ENCODE data around the gene NIM1K.
"Not testable (repeated sequence)": the region's sequence is repeated elsewhere in the genome, so short reads cannot be mapped to it uniquely, and the experiment has no call there.

NIM1K gene

GRCh38 chr5:43182421-43182820 is 9.6 kb upstream of the NIM1K start:
- DNase-seq (ENCODE audit: low read depth), result no peak
- TF ChIP-seq CTCF (IDR thresholded peaks at IDR 0.05; ENCODE audit: low read depth, low read length, missing control alignments), result no peak
- no peak overlapping the region for H3K4me3 ChIP-seq (ENCODE audit: low read depth, low read length)

- DNase-seq (ENCODE audit: low read depth); H3K4me3 ChIP-seq (ENCODE audit: low read depth, low read length): not testable (repeated sequence)
Observed at GRCh38 chr5:43183101-43183500, 8.9 kb upstream of the NIM1K start.

GRCh38 chr5:43190755-43191603 is 1.0 kb upstream of the NIM1K start:
- no peak for TF ChIP-seq CTCF (IDR thresholded peaks at IDR 0.05; ENCODE audit: low read depth, low read length, missing control alignments)
- no peak overlapping the region; the same call in 1 of the 2 replicates for H3K4me3 ChIP-seq (ENCODE audit: low read depth, low read length)
- no peak for DNase-seq (ENCODE audit: low read depth)

- DNase-seq (ENCODE audit: low read depth), result no peak
- H3K4me3 ChIP-seq (ENCODE audit: low read depth, low read length), result peak overlapping the region; percentile 62
- TF ChIP-seq CTCF (IDR thresholded peaks at IDR 0.05; ENCODE audit: low read depth, low read length, missing control alignments), result no peak
Observed at GRCh38 chr5:43192558-43193180, 644 bp downstream of the NIM1K start.

- H3K4me3 ChIP-seq (ENCODE audit: low read depth, low read length), result peak overlapping the region; percentile 62
- no peak for DNase-seq (ENCODE audit: low read depth)
- TF ChIP-seq CTCF (IDR thresholded peaks at IDR 0.05; ENCODE audit: low read depth, low read length, missing control alignments), result no peak
Observed at GRCh38 chr5:43193181-43193893, 1.3 kb downstream of the NIM1K start.

GRCh38 chr5:43193894-43194265 is 1.9 kb downstream of the NIM1K start:
- TF ChIP-seq CTCF (IDR thresholded peaks at IDR 0.05; ENCODE audit: low read depth, low read length, missing control alignments), result no peak
- DNase-seq (ENCODE audit: low read depth), result no peak
- H3K4me3 ChIP-seq (ENCODE audit: low read depth, low read length), result no peak overlapping the region

GRCh38 chr5:43195670-43196265 is 3.7 kb downstream of the NIM1K start:
- no peak for DNase-seq (ENCODE audit: low read depth)
- no peak overlapping the region for H3K4me3 ChIP-seq (ENCODE audit: low read depth, low read length)
- TF ChIP-seq CTCF (IDR thresholded peaks at IDR 0.05; ENCODE audit: low read depth, low read length, missing control alignments), result no peak
